ENCODE results near the gene CYP46A1.

- TF ChIP-seq CTCF (IDR thresholded peaks at IDR 0.05) (no peak), POLR2A (IDR thresholded peaks at IDR 0.05) (no peak)
Measured at GRCh38 chr14:99724196-99724891, 40.2 kb downstream of the CYP46A1 start.

All from Peyer's patch (tissue), 4 donors.